HG03060 (cell line): Measurements from ENCODE around the gene TCF4.

Experiments
- ATAC-seq: cut with Tn5 transposase; IDR thresholded peaks from one replicate; pipeline ENCODE4 v1.9.1; 2021; ENCODE audit warnings: low read depth, moderate number of reproducible peaks; ENCODE audit not compliant: unreplicated experiment

TCF4 gene

GRCh38 chr18:55509631-55510324, 78.2 kb downstream of the TCF4 start:
- ATAC-seq = peak; percentile 87

- ATAC-seq = no peak
These were observed 79.3 kb downstream of the TCF4 start for GRCh38 chr18:55508651-55509050.

- ATAC-seq = no peak
These were observed 81.9 kb downstream of the TCF4 start for GRCh38 chr18:55506074-55506473.

- no peak for ATAC-seq
These were observed 83.2 kb downstream of the TCF4 start for GRCh38 chr18:55504808-55505207.

DNA sequence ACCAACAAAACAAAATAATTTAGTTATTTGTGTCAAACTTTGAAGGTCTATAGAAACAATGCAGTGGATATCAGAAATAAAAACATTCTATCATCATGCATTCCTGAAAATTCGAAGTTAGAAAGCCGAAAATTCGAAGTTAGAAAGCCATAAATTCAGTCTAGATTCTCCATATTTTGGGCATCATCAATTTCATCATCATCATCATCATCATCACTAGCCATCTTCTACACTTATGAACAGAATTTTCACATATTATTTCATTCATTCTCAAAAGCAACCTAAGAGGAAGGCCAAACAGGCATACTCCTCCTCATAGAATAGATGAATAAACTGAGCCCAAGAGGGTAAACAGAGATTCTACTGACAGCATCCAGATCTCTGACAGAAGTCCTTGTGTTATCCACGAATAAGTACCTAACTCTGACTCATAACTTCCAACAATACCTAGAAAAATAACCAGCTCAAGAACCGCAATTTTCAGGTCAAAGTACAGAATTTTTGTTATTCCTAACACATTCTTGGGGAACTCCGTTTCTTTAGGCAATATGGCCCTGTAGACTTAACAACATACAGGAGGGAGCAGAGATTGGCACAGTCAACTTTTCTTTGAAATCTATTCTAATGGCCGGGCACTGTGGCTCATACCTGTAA, 84.7 kb downstream of the TCF4 start:
- no peak for ATAC-seq

DNA sequence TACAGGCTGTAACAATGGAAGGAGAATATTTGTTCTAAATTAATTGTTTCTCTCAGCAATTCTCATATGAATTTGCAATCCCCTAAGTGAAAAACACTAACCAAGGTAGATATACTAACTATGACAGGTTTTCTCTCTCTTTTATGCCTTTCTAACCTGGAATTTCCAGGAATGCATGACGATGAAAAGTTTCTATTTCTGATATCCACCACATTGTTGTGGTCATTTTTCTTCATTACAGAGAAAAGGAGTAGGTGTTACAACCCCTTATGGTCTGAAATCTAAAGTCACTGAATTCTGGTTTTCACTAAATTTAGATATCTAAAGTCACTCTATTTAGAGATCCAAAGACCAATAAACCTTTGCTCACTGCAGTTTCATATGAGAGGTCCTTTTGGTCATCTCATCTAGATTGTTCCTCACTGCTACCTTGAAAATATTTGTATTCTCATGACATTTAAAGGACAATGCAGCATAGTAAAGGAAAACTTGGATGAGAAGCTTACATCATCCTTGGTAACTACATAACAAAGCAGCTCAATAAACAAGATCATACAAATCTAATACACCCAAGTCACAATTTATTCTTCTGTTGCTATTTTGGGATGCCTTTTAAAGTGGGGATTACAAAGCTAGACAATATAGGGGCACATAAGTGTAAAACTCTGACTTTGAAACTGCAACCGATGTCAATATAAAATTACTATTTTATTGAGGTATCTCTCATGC, 85.8 kb downstream of the TCF4 start:
- no peak for ATAC-seq

GRCh38 chr18:55501579-55501978, 86.4 kb downstream of the TCF4 start:
- ATAC-seq = no peak

GRCh38 chr18:55500316-55501086, 87.5 kb downstream of the TCF4 start:
- ATAC-seq = no peak

- ATAC-seq = no peak
These were observed 88.5 kb downstream of the TCF4 start for GRCh38 chr18:55499526-55499925.

DNA sequence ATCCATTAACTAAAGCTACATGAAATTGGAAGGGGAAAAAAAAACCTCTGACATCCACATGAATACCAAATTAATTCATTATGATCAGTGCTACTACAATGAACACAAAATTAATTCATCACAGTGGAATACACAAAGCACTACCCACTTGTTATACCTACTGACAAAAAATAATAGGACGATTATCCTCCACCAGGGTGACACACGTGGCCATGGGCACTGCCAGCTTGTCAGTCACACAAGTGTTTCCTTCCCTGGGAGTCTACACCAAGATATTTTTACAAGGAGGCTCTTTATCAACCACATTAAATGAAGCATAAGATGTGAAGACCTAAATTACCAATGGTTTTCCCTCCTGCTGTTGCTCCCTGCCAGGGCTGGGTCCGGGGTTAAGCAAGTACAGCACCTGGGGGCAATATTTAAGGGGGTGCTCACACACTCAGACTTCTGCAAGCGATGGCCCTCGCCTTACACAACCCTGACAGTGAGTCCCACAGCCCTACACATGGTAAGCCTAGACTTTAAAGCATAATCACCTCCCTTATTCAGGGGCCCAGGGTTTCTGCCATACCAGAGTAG, 90.1 kb downstream of the TCF4 start:
- ATAC-seq = no peak

- no peak for ATAC-seq
These were observed 93.1 kb downstream of the TCF4 start for GRCh38 chr18:55494899-55495298.

GRCh38 chr18:55494441-55494840, 93.6 kb downstream of the TCF4 start:
- ATAC-seq = no peak

GRCh38 chr18:55491616-55492015, 96.4 kb downstream of the TCF4 start:
- no peak for ATAC-seq

GRCh38 chr18:55489034-55489986, 98.7 kb downstream of the TCF4 start:
- ATAC-seq = peak; percentile 58

GRCh38 chr18:55488473-55488872, 99.5 kb downstream of the TCF4 start:
- no peak for ATAC-seq

DNA sequence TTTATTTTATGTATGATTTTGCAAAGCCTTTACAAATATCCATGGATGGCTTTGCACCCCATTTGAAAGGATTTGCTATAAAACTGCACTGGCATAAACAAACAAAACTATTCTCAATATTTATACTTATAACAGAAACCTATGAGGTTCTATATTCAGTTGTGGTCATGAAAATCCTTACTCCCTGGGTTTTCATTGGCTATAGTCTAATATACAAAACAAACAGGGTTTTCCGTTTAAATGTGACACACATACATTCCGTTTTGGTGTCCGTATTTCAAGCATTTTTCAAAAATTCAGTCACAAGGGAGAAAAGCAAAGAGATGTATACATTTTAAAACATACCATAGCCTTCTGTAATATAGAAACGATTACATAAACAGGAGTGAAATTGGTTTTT, 100.0 kb downstream of the TCF4 start:
- ATAC-seq = no peak

DNA sequence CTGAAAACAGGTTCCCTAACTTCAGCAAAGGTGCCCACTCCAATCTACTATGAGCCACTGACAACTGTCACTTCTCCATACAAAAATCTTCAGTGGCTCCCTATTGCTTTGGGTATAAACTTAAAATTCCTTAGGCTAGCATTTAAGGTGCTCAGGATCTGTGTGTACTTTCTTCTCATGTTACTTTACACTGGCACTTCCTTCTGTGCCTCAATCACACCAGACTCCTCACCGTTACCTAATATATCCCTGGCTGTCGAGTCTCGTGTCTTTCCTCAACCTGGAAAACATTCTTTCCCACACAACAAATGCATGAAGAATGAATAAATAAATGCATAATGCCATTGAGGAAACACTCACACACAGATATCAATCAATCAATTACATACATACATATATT, 101.1 kb downstream of the TCF4 start:
- no peak for ATAC-seq

GRCh38 chr18:55485666-55486065, 102.3 kb downstream of the TCF4 start:
- no peak for ATAC-seq

- ATAC-seq = no peak
These were observed 103.2 kb downstream of the TCF4 start for GRCh38 chr18:55484773-55485172.
